ENCODE data around the gene PCDHB12.
A peak's percentile ranks its signal among the peaks of the same experiment; 100 is the strongest.
"Not testable (repeated sequence)": the region's sequence is repeated elsewhere in the genome, so short reads cannot be mapped to it uniquely, and the experiment has no call there.

Gene PCDHB12

GRCh38 chr5:141194332-141194731 is 14.2 kb upstream of the PCDHB12 start:
- not testable (repeated sequence) for H3K4me3 Mint-ChIP-seq, H3K4me1 Mint-ChIP-seq, H3K27ac Mint-ChIP-seq
- peaks cover 48% of the 10 kb centered on the region for H3K27me3 Mint-ChIP-seq
- H3K36me3 Mint-ChIP-seq: peaks cover 15% of the 10 kb centered on the region
- peaks cover 20% of the 10 kb centered on the region for H3K9me3 Mint-ChIP-seq

- Mint-ChIP-seq H3K4me1 (no peaks in the 10 kb centered on the region), H3K36me3 (peaks cover 17% of the 10 kb centered on the region), H3K27ac (no peak overlapping the region), H3K27me3 (peaks cover 50% of the 10 kb centered on the region), H3K9me3 (peaks cover 20% of the 10 kb centered on the region), H3K4me3 (no peak overlapping the region)
Measured at GRCh38 chr5:141196363-141196762, 12.2 kb upstream of the PCDHB12 start.

- Mint-ChIP-seq H3K27me3 (peaks cover 41% of the 10 kb centered on the region), H3K4me3 (no peak within 1 kb of the TSS), H3K9me3 (peaks cover 20% of the 10 kb centered on the region), H3K36me3 (peaks cover 13% of the 10 kb centered on the region), H3K27ac (no peak within 1 kb of the TSS), H3K4me1 (no peaks in the 10 kb centered on the region)
Measured at GRCh38 chr5:141199359-141200235, 8.9 kb upstream of the PCDHB12 start, which contains the start of gene PCDHB11. PCDHB11 (plus strand) TSS chr5:141199627; CDS start chr5:141199775, 148 bp downstream.

GRCh38 chr5:141201126-141201525 is 7.4 kb upstream of the PCDHB12 start:
- not testable (repeated sequence) for H3K4me1 Mint-ChIP-seq, H3K27ac Mint-ChIP-seq, H3K36me3 Mint-ChIP-seq, H3K4me3 Mint-ChIP-seq
- Mint-ChIP-seq H3K9me3 (peaks cover 16% of the 10 kb centered on the region), H3K27me3 (peaks cover 45% of the 10 kb centered on the region)

GRCh38 chr5:141201646-141202045 is 6.9 kb upstream of the PCDHB12 start:
- Mint-ChIP-seq H3K27me3 (peaks cover 46% of the 10 kb centered on the region), H3K9me3 (peaks cover 16% of the 10 kb centered on the region)
- H3K36me3 Mint-ChIP-seq, H3K27ac Mint-ChIP-seq, H3K4me3 Mint-ChIP-seq, H3K4me1 Mint-ChIP-seq: not testable (repeated sequence)

- not testable (repeated sequence) for H3K4me1 Mint-ChIP-seq, H3K27ac Mint-ChIP-seq, H3K4me3 Mint-ChIP-seq, H3K9me3 Mint-ChIP-seq, H3K36me3 Mint-ChIP-seq
- H3K27me3 Mint-ChIP-seq: peaks cover 58% of the 10 kb centered on the region
Measured at GRCh38 chr5:141210281-141210680, 1.8 kb downstream of the PCDHB12 start.

GRCh38 chr5:141210849-141211248 is 2.3 kb downstream of the PCDHB12 start:
- not testable (repeated sequence) for H3K27ac Mint-ChIP-seq, H3K4me3 Mint-ChIP-seq, H3K9me3 Mint-ChIP-seq, H3K36me3 Mint-ChIP-seq, H3K4me1 Mint-ChIP-seq
- peaks cover 56% of the 10 kb centered on the region for H3K27me3 Mint-ChIP-seq

- not testable (repeated sequence) for H3K27ac Mint-ChIP-seq
Measured at GRCh38 chr5:141213656-141214339, 5.3 kb downstream of the PCDHB12 start, which contains the start of gene PCDHB13. PCDHB13 (plus strand) TSS chr5:141213919; CDS start chr5:141214124, 205 bp downstream.

GRCh38 chr5:141214583-141214982 is 6.1 kb downstream of the PCDHB12 start:
- Mint-ChIP-seq H3K36me3 (peaks cover 12% of the 10 kb centered on the region), H3K27me3 (peaks cover 49% of the 10 kb centered on the region), H3K9me3 (peaks cover 16% of the 10 kb centered on the region)
- H3K27ac Mint-ChIP-seq, H3K4me3 Mint-ChIP-seq, H3K4me1 Mint-ChIP-seq: not testable (repeated sequence)

More at GRCh38 chr5:141213656-141214339, 5.3 kb downstream of the PCDHB12 start, which contains the start of gene PCDHB13:
- H3K4me1 Mint-ChIP-seq, H3K9me3 Mint-ChIP-seq, H3K4me3 Mint-ChIP-seq: not testable (repeated sequence)
- Mint-ChIP-seq H3K36me3 (peaks cover 10% of the 10 kb centered on the region), H3K27me3 (peaks cover 47% of the 10 kb centered on the region)

- H3K36me3 Mint-ChIP-seq: peaks cover 15% of the 10 kb centered on the region
- H3K27ac Mint-ChIP-seq, H3K4me3 Mint-ChIP-seq, H3K4me1 Mint-ChIP-seq: not testable (repeated sequence)
- peaks cover 53% of the 10 kb centered on the region for H3K27me3 Mint-ChIP-seq
- peaks cover 25% of the 10 kb centered on the region for H3K9me3 Mint-ChIP-seq
Measured at GRCh38 chr5:141215504-141215903, 7.0 kb downstream of the PCDHB12 start.

GRCh38 chr5:141216035-141216434 is 7.5 kb downstream of the PCDHB12 start:
- H3K9me3 Mint-ChIP-seq: peaks cover 30% of the 10 kb centered on the region
- H3K36me3 Mint-ChIP-seq: peaks cover 15% of the 10 kb centered on the region
- not testable (repeated sequence) for H3K4me3 Mint-ChIP-seq, H3K27ac Mint-ChIP-seq, H3K4me1 Mint-ChIP-seq
- peaks cover 54% of the 10 kb centered on the region for H3K27me3 Mint-ChIP-seq

- peaks cover 10% of the 10 kb centered on the region for H3K36me3 Mint-ChIP-seq
- H3K4me1 Mint-ChIP-seq: no peaks in the 10 kb centered on the region
- peak within 1 kb of the TSS; percentile 40 for H3K4me3 Mint-ChIP-seq
- H3K9me3 Mint-ChIP-seq: peaks cover 25% of the 10 kb centered on the region
- no peak within 1 kb of the TSS for H3K27ac Mint-ChIP-seq
- H3K27me3 Mint-ChIP-seq: peaks cover 65% of the 10 kb centered on the region
Measured at GRCh38 chr5:141223112-141223783, 14.7 kb downstream of the PCDHB12 start, which contains the start of gene PCDHB14. PCDHB14 (plus strand) TSS chr5:141223343; CDS start chr5:141223506, 163 bp downstream.

GRCh38 chr5:141224844-141225243 is 16.3 kb downstream of the PCDHB12 start:
- not testable (repeated sequence) for H3K4me3 Mint-ChIP-seq, H3K27ac Mint-ChIP-seq

GRCh38 chr5:141225421-141225820 is 16.9 kb downstream of the PCDHB12 start:
- Mint-ChIP-seq H3K27me3 (peaks cover 50% of the 10 kb centered on the region), H3K9me3 (peaks cover 14% of the 10 kb centered on the region)
- H3K36me3 Mint-ChIP-seq, H3K4me1 Mint-ChIP-seq, H3K27ac Mint-ChIP-seq, H3K4me3 Mint-ChIP-seq: not testable (repeated sequence)

More at GRCh38 chr5:141224844-141225243, 16.3 kb downstream of the PCDHB12 start:
- Mint-ChIP-seq H3K27me3 (peaks cover 56% of the 10 kb centered on the region), H3K9me3 (peaks cover 20% of the 10 kb centered on the region)
- not testable (repeated sequence) for H3K36me3 Mint-ChIP-seq, H3K4me1 Mint-ChIP-seq

GRCh38 chr5:141234109-141234667 is 25.7 kb downstream of the PCDHB12 start:
- H3K27me3 Mint-ChIP-seq: peaks cover 31% of the 10 kb centered on the region
- H3K4me1 Mint-ChIP-seq: no peaks in the 10 kb centered on the region
- H3K9me3 Mint-ChIP-seq: peaks cover 39% of the 10 kb centered on the region
- no peak overlapping the region for H3K4me3 Mint-ChIP-seq
- H3K36me3 Mint-ChIP-seq: peaks cover 7% of the 10 kb centered on the region
- no peak overlapping the region for H3K27ac Mint-ChIP-seq

Measured in activated naive CD4-positive, alpha-beta T cell treated with anti-CD3 and anti-CD28 coated beads, Interleukin-2, amount 50 U/mL, for 24 hours (primary cell).